OCI-LY3 (cell line): ENCODE results near the gene CEBPG.

Experiments
- H2AFZ ChIP-seq: fragments of 200-600, 300-600 bp; shearing (Covaris generic); 2 replicates; pipeline ENCODE4 v1.6.0; 2014; ENCODE audit warnings: antibody characterized with exemption, low read depth, low read length
- H3K27ac ChIP-seq: fragments of 200-600, 300-600 bp; sonication (generic); 2 replicates; pipeline ENCODE4 v1.5.1; 2014; ENCODE audit warnings: mild to moderate bottlenecking, low read length, moderate library complexity, mixed read lengths
- H3K27me3 ChIP-seq: fragments of 200-600, 300-600 bp; sonication (generic); 2 replicates; pipeline ENCODE4 v1.6.1; 2014; ENCODE audit warnings: low read depth, low read length, mixed read lengths
- H3K36me3 ChIP-seq: fragments of 200-600, 300-600 bp; sonication (generic); replicated peaks from 2 replicates; pipeline ENCODE3; 2014; ENCODE audit warnings: low read depth, low read length, mixed read lengths
- H3K4me1 ChIP-seq: fragments of 300-600, 200-600 bp; sonication (generic); 2 replicates; pipeline ENCODE4 v1.6.1; 2014; ENCODE audit warnings: low read length, mixed read lengths
- H3K4me2 ChIP-seq: fragments of 200-600, 300-600 bp; sonication (generic); 2 replicates; pipeline ENCODE4 v1.6.1; 2014; ENCODE audit warnings: low read length, mixed read lengths
- H3K4me3 ChIP-seq: fragments of 300-600, 200-600 bp; sonication (generic); 2 replicates; pipeline ENCODE4 v1.5.1; 2014; ENCODE audit warnings: antibody characterized with exemption, mild to moderate bottlenecking, low read length, moderate library complexity
- H3K79me2 ChIP-seq: fragments of 300-600, 200-600 bp; shearing (Covaris generic); 2 replicates; pipeline ENCODE4 v1.6.1; 2014; ENCODE audit warnings: mild to moderate bottlenecking, low read length, mixed read lengths
- H3K9ac ChIP-seq: fragments of 300-600, 200-600 bp; shearing (Covaris generic); 2 replicates; pipeline ENCODE4 v1.6.0; 2014; ENCODE audit warnings: mild to moderate bottlenecking, low read length, moderate library complexity
- H3K9me3 ChIP-seq: fragments of 200-600, 300-600 bp; shearing (Covaris generic); 2 replicates; pipeline ENCODE4 v1.6.1; 2014; ENCODE audit warnings: low read length, mixed read lengths; ENCODE audit not compliant: insufficient read depth
- H4K20me1 ChIP-seq: fragments of 200-600, 300-600 bp; sonication (generic); 2 replicates; pipeline ENCODE4 v1.6.1; 2016; ENCODE audit warnings: low read length, mixed read lengths; ENCODE audit not compliant: insufficient read depth
- CTCF ChIP-seq: fragments of 200-600, 300-600 bp; sonication (generic); IDR thresholded peaks from 2 replicates; pipeline ENCODE4 v1.5.1; 2014; ENCODE audit warnings: antibody characterized with exemption, low read length, low read depth
- EZH2phosphoT487 ChIP-seq: fragments of 200-600 bp; shearing (Covaris generic); IDR thresholded peaks from 2 replicates; pipeline ENCODE4 v1.6.1; 2018; ENCODE audit warnings: antibody characterized with exemption, mixed run types, low read depth

CEBPG gene

GRCh38 chr19:33408116-33408515, 34.6 kb downstream of the CEBPG start:
- Histone ChIP-seq H3K9ac (no peak overlapping the region), H3K4me1 (peaks cover 15% of the 10 kb centered on the region), H3K79me2 (no peaks in the 10 kb centered on the region), H3K9me3 (no peaks in the 10 kb centered on the region), H3K27me3 (no peaks in the 10 kb centered on the region), H3K4me2 (no peak overlapping the region), H3K4me3 (no peak overlapping the region), H3K27ac (no peak overlapping the region), H4K20me1 (no peaks in the 10 kb centered on the region), H2AFZ (no peak overlapping the region), H3K36me3 (no peaks in the 10 kb centered on the region)
- TF ChIP-seq EZH2phosphoT487 (no peak), CTCF (no peak)

GRCh38 chr19:33408538-33409434, 35.3 kb downstream of the CEBPG start:
- Histone ChIP-seq H3K36me3 (no peaks in the 10 kb centered on the region), H3K4me3 (no peak overlapping the region), H2AFZ (no peak overlapping the region), H3K4me1 (peaks cover 13% of the 10 kb centered on the region), H3K9me3 (no peaks in the 10 kb centered on the region), H3K9ac (no peak overlapping the region), H3K27me3 (no peaks in the 10 kb centered on the region), H3K4me2 (no peak overlapping the region), H3K79me2 (no peaks in the 10 kb centered on the region), H3K27ac (no peak overlapping the region), H4K20me1 (no peaks in the 10 kb centered on the region)
- no peak for TF ChIP-seq EZH2phosphoT487
- no peak for TF ChIP-seq CTCF

DNA sequence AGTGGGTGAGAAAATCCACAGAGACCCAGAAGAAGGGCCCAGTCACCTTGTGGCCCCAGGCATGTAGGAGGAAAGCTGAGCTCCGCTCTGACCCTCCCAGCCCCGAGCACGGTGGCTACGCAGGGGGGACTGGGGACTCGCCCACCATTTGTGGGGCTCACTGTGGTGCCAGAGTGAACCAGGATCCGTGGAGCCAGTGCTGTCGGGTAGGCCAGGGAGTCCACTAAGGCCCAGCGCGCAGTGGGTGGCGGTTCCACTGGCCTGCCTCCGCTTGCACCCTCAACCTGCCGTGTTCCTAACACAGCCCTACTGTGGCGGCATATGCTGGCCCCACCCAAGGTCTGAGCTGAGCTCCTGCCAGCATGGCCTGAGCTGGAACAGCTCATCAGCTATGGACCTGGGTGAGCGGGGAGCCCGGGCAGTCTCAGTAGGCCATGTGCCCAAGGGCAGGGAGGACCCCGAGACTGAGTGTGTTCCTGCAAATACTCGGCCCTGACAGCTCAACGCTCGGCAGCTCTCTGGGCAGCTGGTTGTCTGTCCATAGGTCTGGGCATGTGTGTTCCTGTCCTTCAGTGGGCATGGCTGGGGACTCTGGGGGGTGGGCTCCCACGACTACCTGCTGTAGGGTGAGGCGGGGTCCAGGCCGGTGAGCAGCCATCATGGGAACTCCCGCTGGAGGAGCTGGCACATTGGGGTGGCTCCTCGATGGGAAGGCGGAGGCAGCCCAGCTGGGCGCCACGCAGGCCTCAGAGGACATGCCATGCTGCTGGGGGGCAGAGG, 36.6 kb downstream of the CEBPG start:
- Histone ChIP-seq H3K4me1 (peaks cover under 1% of the 10 kb centered on the region; the same call in 1 of the 2 replicates), H3K4me2 (no peak overlapping the region), H3K4me3 (no peak overlapping the region), H4K20me1 (no peaks in the 10 kb centered on the region), H3K27me3 (no peaks in the 10 kb centered on the region), H3K36me3 (no peaks in the 10 kb centered on the region), H3K79me2 (no peaks in the 10 kb centered on the region), H3K9me3 (no peaks in the 10 kb centered on the region), H3K9ac (no peak overlapping the region), H3K27ac (no peak overlapping the region), H2AFZ (no peak overlapping the region)
- TF ChIP-seq CTCF (no peak), EZH2phosphoT487 (no peak)

DNA sequence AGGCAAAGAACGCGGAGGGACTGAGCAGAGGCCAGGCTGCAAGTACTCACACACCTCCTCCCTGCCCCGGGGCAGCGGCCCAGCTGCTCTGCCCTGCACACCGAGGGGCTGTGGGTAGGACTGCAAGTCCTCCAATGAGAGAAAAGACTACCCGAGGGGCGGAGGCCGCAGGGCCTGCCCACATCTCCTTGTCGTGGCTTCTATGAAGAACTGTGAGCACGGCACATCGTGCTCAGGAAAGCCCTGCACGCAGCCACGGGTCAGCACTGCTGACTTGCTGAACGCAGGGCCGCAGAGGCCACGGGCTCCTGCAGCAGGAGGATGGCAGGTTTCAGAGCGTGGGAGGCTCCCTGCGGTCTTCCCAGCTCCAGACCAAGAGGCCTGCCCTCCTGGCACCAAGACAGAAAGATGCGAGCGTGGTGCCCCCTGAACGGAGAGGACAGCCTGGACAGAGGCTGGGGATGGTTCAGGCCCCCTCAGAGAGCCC, 37.4 kb downstream of the CEBPG start:
- Histone ChIP-seq H3K4me3 (no peak overlapping the region), H2AFZ (no peak overlapping the region), H3K4me2 (no peak overlapping the region), H4K20me1 (no peaks in the 10 kb centered on the region), H3K36me3 (no peaks in the 10 kb centered on the region), H3K9me3 (no peaks in the 10 kb centered on the region), H3K9ac (no peak overlapping the region), H3K79me2 (no peaks in the 10 kb centered on the region), H3K27ac (no peak overlapping the region), H3K4me1 (no peaks in the 10 kb centered on the region), H3K27me3 (no peaks in the 10 kb centered on the region)
- TF ChIP-seq EZH2phosphoT487 = no peak
- TF ChIP-seq CTCF = no peak
